H1 (cell line): ENCODE results near the gene CNR1. TPM values are rescaled to one million over a fixed set of nuclear protein-coding genes. Genes with fewer than 3 reads are reported as not detected.

Experiments
- polyA plus RNA-seq, 7 experiments: library from polyadenylated mRNA; depleted of rRNA in 3 of 7; stranded (reverse) in 5 of 7; unstranded in 2 of 7; fragments of >200 nt in 5 of 7; fragments of 200-250 nt in 2 of 7; gene quantifications; 1 replicate in 5 of 7; 2 replicates in 1 of 7; 4 replicates in 1 of 7; pipeline versions ENCODE4 v1.2.1 to v1.2.3, GENCODE V29; 2011 to 2013; ENCODE audit warnings: missing spikeins in 2 of 7, mixed read lengths in 2 of 7
- total RNA-seq: library from RNA; stranded (reverse); fragmentation: NEBNext Ultra II Directional; extraction: Animal tissue kit (Norgen Biotek cat#: 25700); gene quantifications from 2 replicates; pipeline ENCODE4 v1.2.1, GENCODE V29; 2021
- TF ChIP-seq, protein P1 (sequence below): fragments of 300-600 bp; sonication (generic); IDR thresholded peaks from 2 replicates; pipeline ENCODE4 v1.7.1; 2012; ENCODE audit warnings: low read length, moderate library complexity, mild to moderate bottlenecking, inconsistent platforms; ENCODE audit not compliant: insufficient replicate concordance

The CNR1 gene
- total and polyA plus RNA-seq, 2 of the 8 experiments (the other 6 are each of a cell fraction or from before 2014, with no cell fraction given), result 0.83 to 3.1 TPM

DNA sequence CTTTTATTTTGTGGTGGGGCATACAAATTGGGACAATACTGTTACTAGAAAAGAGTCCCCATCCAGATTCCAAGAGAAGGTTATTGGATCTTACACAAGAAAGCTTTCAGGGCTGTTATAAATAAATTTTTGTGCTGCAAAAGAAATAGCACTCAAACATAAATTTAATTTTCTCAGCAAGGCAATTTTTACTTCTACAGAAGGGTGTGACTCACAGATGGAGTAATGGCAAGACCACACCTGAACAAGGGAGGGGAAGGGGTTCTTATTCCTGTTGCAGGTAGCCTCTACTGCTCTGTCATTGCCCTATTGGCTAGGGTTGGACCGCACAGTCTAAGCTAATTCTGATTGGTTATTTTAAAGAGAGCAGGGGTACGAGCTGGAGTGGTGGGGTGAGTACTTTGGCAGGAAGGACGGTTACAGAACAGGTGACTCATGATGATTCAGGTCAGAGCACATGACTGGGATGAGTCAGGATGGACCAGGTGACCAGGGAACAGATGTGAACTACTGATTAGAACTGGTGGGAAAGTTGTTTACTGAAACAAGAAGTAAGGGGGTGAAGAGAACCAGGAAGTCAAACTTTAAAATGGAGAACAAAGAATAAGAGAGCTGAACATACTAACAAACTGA lies 41.1 kb downstream of the CNR1 start (continued):
- TF ChIP-seq, protein P1, sequence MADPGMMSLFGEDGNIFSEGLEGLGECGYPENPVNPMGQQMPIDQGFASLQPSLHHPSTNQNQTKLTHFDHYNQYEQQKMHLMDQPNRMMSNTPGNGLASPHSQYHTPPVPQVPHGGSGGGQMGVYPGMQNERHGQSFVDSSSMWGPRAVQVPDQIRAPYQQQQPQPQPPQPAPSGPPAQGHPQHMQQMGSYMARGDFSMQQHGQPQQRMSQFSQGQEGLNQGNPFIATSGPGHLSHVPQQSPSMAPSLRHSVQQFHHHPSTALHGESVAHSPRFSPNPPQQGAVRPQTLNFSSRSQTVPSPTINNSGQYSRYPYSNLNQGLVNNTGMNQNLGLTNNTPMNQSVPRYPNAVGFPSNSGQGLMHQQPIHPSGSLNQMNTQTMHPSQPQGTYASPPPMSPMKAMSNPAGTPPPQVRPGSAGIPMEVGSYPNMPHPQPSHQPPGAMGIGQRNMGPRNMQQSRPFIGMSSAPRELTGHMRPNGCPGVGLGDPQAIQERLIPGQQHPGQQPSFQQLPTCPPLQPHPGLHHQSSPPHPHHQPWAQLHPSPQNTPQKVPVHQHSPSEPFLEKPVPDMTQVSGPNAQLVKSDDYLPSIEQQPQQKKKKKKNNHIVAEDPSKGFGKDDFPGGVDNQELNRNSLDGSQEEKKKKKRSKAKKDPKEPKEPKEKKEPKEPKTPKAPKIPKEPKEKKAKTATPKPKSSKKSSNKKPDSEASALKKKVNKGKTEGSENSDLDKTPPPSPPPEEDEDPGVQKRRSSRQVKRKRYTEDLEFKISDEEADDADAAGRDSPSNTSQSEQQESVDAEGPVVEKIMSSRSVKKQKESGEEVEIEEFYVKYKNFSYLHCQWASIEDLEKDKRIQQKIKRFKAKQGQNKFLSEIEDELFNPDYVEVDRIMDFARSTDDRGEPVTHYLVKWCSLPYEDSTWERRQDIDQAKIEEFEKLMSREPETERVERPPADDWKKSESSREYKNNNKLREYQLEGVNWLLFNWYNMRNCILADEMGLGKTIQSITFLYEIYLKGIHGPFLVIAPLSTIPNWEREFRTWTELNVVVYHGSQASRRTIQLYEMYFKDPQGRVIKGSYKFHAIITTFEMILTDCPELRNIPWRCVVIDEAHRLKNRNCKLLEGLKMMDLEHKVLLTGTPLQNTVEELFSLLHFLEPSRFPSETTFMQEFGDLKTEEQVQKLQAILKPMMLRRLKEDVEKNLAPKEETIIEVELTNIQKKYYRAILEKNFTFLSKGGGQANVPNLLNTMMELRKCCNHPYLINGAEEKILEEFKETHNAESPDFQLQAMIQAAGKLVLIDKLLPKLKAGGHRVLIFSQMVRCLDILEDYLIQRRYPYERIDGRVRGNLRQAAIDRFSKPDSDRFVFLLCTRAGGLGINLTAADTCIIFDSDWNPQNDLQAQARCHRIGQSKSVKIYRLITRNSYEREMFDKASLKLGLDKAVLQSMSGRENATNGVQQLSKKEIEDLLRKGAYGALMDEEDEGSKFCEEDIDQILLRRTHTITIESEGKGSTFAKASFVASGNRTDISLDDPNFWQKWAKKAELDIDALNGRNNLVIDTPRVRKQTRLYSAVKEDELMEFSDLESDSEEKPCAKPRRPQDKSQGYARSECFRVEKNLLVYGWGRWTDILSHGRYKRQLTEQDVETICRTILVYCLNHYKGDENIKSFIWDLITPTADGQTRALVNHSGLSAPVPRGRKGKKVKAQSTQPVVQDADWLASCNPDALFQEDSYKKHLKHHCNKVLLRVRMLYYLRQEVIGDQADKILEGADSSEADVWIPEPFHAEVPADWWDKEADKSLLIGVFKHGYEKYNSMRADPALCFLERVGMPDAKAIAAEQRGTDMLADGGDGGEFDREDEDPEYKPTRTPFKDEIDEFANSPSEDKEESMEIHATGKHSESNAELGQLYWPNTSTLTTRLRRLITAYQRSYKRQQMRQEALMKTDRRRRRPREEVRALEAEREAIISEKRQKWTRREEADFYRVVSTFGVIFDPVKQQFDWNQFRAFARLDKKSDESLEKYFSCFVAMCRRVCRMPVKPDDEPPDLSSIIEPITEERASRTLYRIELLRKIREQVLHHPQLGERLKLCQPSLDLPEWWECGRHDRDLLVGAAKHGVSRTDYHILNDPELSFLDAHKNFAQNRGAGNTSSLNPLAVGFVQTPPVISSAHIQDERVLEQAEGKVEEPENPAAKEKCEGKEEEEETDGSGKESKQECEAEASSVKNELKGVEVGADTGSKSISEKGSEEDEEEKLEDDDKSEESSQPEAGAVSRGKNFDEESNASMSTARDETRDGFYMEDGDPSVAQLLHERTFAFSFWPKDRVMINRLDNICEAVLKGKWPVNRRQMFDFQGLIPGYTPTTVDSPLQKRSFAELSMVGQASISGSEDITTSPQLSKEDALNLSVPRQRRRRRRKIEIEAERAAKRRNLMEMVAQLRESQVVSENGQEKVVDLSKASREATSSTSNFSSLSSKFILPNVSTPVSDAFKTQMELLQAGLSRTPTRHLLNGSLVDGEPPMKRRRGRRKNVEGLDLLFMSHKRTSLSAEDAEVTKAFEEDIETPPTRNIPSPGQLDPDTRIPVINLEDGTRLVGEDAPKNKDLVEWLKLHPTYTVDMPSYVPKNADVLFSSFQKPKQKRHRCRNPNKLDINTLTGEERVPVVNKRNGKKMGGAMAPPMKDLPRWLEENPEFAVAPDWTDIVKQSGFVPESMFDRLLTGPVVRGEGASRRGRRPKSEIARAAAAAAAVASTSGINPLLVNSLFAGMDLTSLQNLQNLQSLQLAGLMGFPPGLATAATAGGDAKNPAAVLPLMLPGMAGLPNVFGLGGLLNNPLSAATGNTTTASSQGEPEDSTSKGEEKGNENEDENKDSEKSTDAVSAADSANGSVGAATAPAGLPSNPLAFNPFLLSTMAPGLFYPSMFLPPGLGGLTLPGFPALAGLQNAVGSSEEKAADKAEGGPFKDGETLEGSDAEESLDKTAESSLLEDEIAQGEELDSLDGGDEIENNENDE, result no peak
